ENCODE measurements around the gene PSMG4.

DNA sequence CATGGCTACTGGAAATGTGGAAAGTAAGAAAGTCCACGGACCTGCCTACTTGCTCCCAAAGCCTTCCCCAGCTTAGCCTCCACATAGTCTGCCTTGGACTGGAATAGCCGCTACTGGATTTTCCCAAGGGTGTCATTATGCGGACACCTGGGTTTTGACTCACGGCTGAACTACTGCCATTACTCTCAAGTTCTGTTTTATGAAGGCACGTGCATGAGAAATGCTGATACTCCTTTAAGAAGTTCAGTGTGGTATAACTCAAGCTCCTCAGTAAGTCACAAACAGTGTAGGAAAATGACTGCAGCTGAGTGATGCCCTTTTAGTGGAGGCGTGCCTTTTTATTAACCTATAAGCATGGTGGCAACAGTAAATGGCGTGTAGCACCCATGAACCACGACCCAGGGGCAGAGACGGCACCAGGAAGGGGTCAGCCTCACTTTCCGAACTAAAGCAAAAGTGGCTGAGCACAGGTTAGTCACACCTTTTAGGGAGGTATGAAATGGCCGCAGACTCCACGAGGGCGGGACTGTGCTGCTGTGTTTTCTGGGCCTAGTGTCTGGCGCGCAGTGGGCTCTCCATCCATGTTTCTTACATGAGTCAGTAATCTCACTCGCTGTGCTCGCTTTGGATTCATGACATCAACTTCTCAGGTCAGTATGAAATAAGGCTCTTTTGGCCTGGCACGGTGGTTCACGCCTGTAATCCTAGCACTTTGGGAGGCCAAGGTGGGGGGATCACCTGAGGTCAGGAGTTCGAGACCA is 23.9 kb downstream of the PSMG4 start:
- TF ChIP-seq POLR2A (IDR thresholded peaks at IDR 0.05; ENCODE audit: low read depth, low read length) (no peak), POLR2AphosphoS5 (IDR thresholded peaks at IDR 0.05; ENCODE audit: low read depth, low read length) (no peak), TAF1 (IDR thresholded peaks at IDR 0.05; ENCODE audit: low read depth, low read length) (no peak), SPI1 (IDR thresholded peaks at IDR 0.05; ENCODE audit: low read depth, low read length) (no peak), PAX5 (IDR thresholded peaks at IDR 0.05; ENCODE audit: insufficient read depth, low read length, severe bottlenecking) (no peak), POU2F2 (IDR thresholded peaks at IDR 0.05; ENCODE audit: low read depth, low read length) (no peak)
